ENCODE results near the gene PURA. TPM values are rescaled to one million over a fixed set of nuclear protein-coding genes. Genes with fewer than 3 reads are reported as not detected.
A peak's percentile ranks its signal among the peaks of the same experiment; 100 is the strongest.

Gene PURA
- polyA plus RNA-seq, 3 donors = 1.1 to 1.6 (median 1.2) TPM

DNA sequence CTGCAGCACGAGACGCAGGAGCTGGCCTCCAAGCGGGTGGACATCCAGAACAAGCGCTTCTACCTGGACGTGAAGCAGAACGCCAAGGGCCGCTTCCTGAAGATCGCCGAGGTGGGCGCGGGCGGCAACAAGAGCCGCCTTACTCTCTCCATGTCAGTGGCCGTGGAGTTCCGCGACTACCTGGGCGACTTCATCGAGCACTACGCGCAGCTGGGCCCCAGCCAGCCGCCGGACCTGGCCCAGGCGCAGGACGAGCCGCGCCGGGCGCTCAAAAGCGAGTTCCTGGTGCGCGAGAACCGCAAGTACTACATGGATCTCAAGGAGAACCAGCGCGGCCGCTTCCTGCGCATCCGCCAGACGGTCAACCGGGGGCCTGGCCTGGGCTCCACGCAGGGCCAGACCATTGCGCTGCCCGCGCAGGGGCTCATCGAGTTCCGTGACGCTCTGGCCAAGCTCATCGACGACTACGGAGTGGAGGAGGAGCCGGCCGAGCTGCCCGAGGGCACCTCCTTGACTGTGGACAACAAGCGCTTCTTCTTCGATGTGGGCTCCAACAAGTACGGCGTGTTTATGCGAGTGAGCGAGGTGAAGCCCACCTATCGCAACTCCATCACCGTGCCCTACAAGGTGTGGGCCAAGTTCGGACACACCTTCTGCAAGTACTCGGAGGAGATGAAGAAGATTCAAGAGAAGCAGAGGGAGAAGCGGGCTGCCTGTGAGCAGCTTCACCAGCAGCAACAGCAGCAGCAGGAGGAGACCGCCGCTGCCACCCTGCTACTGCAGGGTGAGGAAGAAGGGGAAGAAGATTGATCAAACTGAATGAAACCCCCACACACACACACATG is 654 bp downstream of the PURA start:
- peak overlapping the region; percentile 77 for H3K9ac ChIP-seq (ENCODE audit: insufficient read depth, low read length, poor library complexity, severe bottlenecking)
- peak overlapping the region; percentile 57 to 91 (median 75) for H3K4me3 ChIP-seq (replicated peaks in 1 of 3; ENCODE audit: low read depth in 2 of 3, low read length in 3 of 3)
- H3K4me1 ChIP-seq (ENCODE audit: control insufficient read depth in 1 of 2, insufficient read depth in 2 of 2, low read length in 2 of 2) = peaks cover 30 to 43% of the 10 kb centered on the region in 2 donors
- peaks cover 35% of the 10 kb centered on the region for H3K79me2 ChIP-seq (ENCODE audit: insufficient read depth, low read length)
- no peaks in the 10 kb centered on the region for H3K36me3 ChIP-seq (replicated peaks in 1 of 2; ENCODE audit: control insufficient read depth in 1 of 2, insufficient read depth in 2 of 2, low read length in 2 of 2)
- peak overlapping the region; percentile 79 to 93 (median 91) for H3K27ac Mint-ChIP-seq
- H2AFZ ChIP-seq (ENCODE audit: insufficient read depth, low read depth, low read length, poor library complexity, severe bottlenecking) = peak overlapping the region; percentile 83
- peak overlapping the region; percentile 89 for H3K4me2 ChIP-seq (replicated peaks; ENCODE audit: extremely low read depth, low read length, poor library complexity, severe bottlenecking)
- no peaks in the 10 kb centered on the region for H3K9me3 ChIP-seq (replicated peaks in 1 of 2; ENCODE audit: control insufficient read depth in 1 of 2, insufficient read depth in 1 of 2, low read length in 2 of 2)
- under 1% methylated on average over 53 of the region's 65 CpGs for WGBS (ENCODE audit: insufficient coverage)
- peak overlapping the region; percentile 87 to 97 for H3K4me3 Mint-ChIP-seq
- TF ChIP-seq, protein P1, sequence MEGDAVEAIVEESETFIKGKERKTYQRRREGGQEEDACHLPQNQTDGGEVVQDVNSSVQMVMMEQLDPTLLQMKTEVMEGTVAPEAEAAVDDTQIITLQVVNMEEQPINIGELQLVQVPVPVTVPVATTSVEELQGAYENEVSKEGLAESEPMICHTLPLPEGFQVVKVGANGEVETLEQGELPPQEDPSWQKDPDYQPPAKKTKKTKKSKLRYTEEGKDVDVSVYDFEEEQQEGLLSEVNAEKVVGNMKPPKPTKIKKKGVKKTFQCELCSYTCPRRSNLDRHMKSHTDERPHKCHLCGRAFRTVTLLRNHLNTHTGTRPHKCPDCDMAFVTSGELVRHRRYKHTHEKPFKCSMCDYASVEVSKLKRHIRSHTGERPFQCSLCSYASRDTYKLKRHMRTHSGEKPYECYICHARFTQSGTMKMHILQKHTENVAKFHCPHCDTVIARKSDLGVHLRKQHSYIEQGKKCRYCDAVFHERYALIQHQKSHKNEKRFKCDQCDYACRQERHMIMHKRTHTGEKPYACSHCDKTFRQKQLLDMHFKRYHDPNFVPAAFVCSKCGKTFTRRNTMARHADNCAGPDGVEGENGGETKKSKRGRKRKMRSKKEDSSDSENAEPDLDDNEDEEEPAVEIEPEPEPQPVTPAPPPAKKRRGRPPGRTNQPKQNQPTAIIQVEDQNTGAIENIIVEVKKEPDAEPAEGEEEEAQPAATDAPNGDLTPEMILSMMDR (IDR thresholded peaks at IDR 0.05) = no peak
- peaks cover 0 to 8% of the 10 kb centered on the region in 2 donors for H3K36me3 Mint-ChIP-seq
- H3K27ac ChIP-seq (ENCODE audit: low read depth in 1 of 2, low read length in 2 of 2) = peak overlapping the region; percentile 63 to 76
- H3K27me3 Mint-ChIP-seq (ENCODE audit: low read depth in 3 of 3) = peaks cover 34 to 38% (median 36%) of the 10 kb centered on the region in 3 donors
- peaks cover 0 to 7% (median 0%) of the 10 kb centered on the region in 7 donors for H3K9me3 Mint-ChIP-seq
- intact Hi-C loops (cut with micrococcal nuclease) = loop anchor here in 1 of 2 donors (10.0 kb wide), 1 partner anchor 590 kb away; the partner anchor contains the start of gene ZMAT2
- H3K4me1 Mint-ChIP-seq = peaks cover 53% of the 10 kb centered on the region
- peak; percentile 69 to 74 (median 69) for DNase-seq
- peaks cover 28 to 39% of the 10 kb centered on the region in 2 donors for H3K27me3 ChIP-seq (ENCODE audit: control insufficient read depth in 2 of 2, insufficient read depth in 2 of 2, low read length in 2 of 2)
- peaks cover 74% of the 10 kb centered on the region for H4K20me1 ChIP-seq (ENCODE audit: insufficient read depth, low read length)

DNA sequence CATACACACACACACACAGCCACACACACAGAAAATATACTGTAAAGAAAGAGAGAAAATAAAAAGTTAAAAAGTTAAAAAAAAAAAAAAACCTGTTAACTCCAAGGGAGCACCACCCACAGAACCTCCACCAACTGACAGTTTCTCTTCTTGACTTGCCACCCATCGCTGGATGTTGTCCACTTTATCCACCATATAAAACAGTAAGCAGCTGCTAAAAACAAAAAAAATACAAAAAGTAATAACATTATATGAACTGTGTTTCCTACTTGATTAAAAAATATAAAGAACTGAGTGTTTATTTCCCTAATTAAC is 1.2 kb downstream of the PURA start:
- WGBS (ENCODE audit: insufficient coverage) = no CpG with 5 or more reads among the region's 1 CpG
- Histone ChIP-seq H3K27ac (ENCODE audit: low read depth in 1 of 2, low read length in 2 of 2) (peak overlapping the region; percentile 63 to 76), H3K9me3 (replicated peaks in 1 of 2; ENCODE audit: control insufficient read depth in 1 of 2, insufficient read depth in 1 of 2, low read length in 2 of 2) (no peaks in the 10 kb centered on the region), H3K4me2 (replicated peaks; ENCODE audit: extremely low read depth, low read length, poor library complexity, severe bottlenecking) (peak overlapping the region; percentile 89), H3K27me3 (ENCODE audit: control insufficient read depth in 2 of 2, insufficient read depth in 2 of 2, low read length in 2 of 2) (peaks cover 22 to 33% of the 10 kb centered on the region in 2 donors), H2AFZ (ENCODE audit: insufficient read depth, low read depth, low read length, poor library complexity, severe bottlenecking) (peak overlapping the region; percentile 83), H3K36me3 (replicated peaks in 1 of 2; ENCODE audit: control insufficient read depth in 1 of 2, insufficient read depth in 2 of 2, low read length in 2 of 2) (no peaks in the 10 kb centered on the region), H3K4me3 (replicated peaks in 1 of 3; ENCODE audit: low read depth in 2 of 3, low read length in 3 of 3) (peak overlapping the region; percentile 57 to 91 (median 75)), H3K9ac (ENCODE audit: insufficient read depth, low read length, poor library complexity, severe bottlenecking) (peak overlapping the region; percentile 77), H3K79me2 (ENCODE audit: insufficient read depth, low read length) (peaks cover 35% of the 10 kb centered on the region), H3K4me1 (ENCODE audit: control insufficient read depth in 1 of 2, insufficient read depth in 2 of 2, low read length in 2 of 2) (peaks cover 30 to 43% of the 10 kb centered on the region in 2 donors), H4K20me1 (ENCODE audit: insufficient read depth, low read length) (peaks cover 68% of the 10 kb centered on the region)
- Mint-ChIP-seq H3K27me3 (ENCODE audit: low read depth in 3 of 3) (peaks cover 30 to 33% (median 30%) of the 10 kb centered on the region in 3 donors), H3K9me3 (peaks cover 0 to 5% (median 0%) of the 10 kb centered on the region in 7 donors), H3K27ac (peak overlapping the region; percentile 79 to 93 (median 91)), H3K36me3 (peaks cover 0 to 8% of the 10 kb centered on the region in 2 donors), H3K4me1 (peaks cover 52% of the 10 kb centered on the region), H3K4me3 (peak overlapping the region; percentile 87 to 97)
- no peak for DNase-seq
- intact Hi-C loops (cut with micrococcal nuclease) = loop anchor here in 1 of 2 donors (10.0 kb wide), 1 partner anchor 590 kb away; the partner anchor contains the start of gene ZMAT2
- TF ChIP-seq, protein P1 (IDR thresholded peaks at IDR 0.05) = no peak
